NCI-H2196 treated with DMSO at 0.1 percent for 48 hours (cell line): ENCODE results near the gene BEGAIN.

Experiments
- DNase-seq: peaks from one replicate; lab custom pipeline; 2025; ENCODE audit not compliant: unreplicated experiment; lab: John Stamatoyannopoulos, UW

Gene BEGAIN

GRCh38 chr14:100539766-100540140 lies 47.5 kb downstream of the BEGAIN start:
- no peak for DNase-seq

DNA sequence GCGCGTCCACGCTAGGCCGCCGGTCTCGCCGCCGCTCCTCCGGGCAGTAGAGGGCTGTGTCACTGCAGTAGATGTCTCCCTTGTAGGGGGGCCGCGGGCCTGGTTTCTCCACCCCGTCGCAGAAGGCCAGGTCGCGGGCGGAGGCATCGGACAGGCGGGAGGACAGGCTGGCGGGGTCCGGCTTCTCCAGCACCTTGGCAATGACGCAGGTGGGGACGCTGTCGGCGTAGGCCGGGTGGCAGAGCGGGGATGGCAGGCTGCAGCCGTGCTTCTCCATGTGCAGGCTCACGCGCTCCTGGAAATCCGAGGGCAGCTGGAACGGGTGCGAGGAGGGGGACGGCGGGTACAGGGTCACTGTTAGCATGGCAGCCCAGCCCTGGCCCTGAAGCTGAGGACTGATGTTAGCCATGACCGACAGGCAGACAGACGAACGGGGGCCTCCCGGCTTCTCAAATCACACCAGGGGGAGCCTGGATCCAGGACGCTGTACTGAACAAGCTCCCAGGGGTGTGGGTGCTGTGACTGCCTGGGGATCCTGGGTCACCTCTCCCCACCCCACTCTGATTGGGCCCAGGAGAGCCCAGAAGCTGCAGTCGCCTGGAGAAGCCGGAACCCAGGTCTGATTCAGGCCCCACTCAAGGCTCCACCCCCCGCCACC lies 48.1 kb downstream of the BEGAIN start:
- DNase-seq = no peak

DNA sequence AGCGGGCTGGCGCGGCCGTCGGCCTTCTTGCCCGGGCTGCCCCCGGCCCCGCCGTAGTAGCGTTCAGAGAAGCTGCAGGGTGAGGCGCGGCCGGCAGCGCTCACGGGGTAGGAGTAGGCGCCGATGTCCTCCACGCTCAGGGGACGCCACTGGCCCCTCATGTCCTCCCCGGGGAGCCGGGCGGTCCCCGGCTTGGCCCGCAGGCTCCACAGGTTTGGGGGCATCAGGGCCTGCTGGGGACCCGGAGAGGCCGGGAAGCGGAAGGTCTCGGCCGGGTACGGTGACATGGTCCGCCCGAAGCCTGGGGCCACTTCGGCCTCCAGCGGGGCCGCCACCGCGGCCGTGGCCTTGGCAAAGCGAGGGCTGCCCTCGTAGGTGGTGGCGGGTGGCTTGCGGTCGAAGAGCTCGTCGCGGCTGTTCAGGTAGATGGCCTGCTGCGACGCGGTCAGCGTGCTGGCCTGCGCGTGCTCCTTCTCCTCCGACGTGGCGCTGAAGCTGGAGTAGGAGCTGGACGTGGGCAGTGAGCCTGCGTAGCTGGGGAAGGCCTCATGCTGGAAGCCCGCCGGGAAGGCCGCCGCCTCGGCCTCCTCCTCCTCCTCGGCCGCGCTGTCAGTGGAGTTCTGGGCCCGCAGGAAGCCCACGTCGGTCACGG lies 48.7 kb downstream of the BEGAIN start:
- DNase-seq = no peak

DNA sequence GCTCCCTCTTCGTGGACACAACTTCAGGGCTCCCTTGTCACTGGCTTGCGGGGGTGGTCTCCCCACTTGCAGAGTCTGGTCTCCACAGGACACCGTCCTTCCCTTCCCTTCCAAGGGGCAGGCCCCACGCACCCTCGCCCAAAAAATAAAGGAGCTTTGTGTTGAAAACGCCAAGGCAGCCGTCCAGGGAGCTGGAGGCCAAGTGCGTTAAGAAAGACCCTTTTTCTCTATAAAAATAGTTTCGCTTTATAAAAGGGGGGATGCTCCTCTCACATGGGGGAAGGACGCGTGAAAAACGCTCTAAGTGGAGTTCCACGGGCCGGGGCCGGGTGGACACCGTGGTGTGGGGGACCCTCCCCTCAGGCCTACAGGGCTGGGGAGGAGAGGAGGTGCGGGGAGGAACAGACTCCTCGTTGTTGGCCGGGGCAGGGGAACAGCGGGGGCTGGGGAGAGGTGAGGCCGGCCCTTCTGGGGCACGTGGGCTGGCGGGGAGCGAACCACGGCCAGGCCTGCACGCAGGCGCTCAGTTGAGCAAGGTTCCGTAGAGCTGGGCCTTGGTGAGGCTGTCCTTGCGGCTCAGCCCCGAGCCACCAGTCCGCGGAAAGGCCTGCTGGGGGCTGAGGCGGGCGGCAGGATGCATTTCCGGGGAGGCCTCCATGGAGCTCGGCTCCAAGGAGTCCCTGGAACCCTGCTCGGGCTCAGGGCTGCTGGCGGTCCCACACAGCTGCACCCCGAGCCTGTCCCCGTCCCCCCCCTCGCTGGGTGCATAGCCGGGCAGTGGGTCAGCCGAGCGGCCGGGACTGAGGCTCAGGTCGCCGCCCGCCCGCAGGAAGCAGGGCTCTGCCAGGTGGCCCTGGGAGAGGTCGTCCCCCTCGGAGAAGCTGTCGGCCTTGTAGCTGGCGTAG lies 49.5 kb downstream of the BEGAIN start:
- no peak for DNase-seq

DNA sequence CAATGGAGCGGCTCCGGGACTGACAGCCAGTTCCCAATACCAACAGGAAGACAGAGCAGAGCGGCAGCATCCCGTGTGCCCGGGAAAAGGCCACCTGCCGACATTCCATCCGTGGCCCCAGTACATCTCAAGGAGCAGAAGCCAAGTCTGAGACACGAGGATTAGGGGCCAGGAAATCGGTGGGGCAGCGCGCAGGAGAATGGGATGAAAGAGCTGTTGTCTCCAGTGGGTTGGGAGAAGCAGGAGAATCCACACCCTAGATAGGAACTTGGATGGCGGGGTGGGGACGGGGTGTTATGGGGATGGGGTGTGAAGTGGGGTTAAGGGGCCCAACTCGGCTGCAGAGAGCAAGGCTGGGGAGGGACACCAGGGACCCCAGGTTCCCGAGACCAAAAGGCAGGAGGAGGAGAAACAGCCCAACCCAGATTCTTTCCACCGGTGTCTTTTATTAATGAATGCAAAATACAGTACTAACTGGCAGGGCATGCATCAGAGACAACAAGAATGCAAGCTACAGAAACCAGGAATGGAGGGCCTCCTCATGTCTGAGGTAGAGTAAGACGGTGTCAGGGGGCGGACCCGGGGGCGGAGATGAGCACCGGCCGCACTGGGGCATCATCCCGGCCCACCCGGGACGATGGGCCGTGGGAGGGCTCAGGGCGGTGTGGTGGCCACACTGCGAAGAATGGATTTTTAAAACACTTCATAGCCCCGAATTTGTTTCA lies 50.3 kb downstream of the BEGAIN start:
- DNase-seq = no peak

DNA sequence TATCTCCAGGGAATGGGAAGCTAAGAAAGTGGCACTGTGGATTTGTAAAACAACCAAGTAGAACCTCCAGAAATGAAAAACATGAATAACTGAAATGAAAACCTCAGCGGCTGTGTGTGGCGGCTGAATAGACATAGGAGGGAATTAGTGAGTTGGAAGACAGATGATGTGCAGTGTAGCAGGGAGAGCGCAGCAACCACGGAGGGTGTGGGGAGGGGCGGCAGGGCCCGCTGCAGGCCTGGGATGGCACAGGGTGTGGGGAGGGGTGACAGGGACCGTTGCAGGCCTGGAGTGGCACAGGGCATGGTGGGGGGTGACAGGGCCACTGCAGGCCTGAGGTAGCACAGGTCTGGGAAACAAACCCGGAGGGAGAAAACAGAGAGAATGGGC lies 51.1 kb downstream of the BEGAIN start:
- no peak for DNase-seq

DNA sequence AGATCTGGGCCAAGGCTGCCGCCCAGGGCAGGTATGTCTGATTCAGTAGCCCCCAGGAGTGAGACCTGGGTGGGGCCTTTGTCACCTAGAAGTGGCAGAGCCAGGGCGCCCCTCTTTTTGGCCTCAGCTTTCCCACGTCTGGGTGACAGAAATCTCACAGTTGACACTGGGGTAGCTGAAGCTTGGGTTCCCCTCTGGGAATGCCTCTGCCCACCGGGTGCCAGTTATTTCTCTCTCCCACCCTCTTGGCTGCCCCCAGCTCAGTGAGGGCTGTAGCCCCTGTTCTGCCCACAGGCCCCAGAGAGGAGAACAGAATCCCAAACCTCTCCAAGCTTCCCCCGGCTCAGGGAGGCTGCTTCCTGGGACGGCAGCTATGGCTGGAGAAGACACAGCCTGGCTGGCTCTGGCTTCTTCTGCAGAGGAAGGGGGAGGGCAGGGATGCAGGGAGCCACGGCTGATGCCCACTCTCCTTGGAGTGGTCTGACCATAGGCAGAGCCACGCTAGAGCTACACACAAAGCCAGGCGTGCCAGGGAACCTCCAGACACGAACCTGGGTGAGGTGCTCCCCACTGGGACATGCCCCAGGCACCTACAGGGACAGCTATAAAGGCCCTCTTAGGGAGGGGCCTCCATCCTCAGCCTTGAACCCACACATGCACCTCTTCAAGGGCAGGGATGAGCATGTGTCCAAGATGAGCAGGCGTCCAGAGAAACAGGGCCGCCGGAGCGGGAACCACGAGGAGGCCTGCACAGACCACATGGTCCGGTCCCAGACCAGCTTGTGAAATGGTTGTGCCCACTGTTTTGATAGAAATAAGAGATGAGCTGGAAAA lies 51.7 kb downstream of the BEGAIN start:
- no peak for DNase-seq

DNA sequence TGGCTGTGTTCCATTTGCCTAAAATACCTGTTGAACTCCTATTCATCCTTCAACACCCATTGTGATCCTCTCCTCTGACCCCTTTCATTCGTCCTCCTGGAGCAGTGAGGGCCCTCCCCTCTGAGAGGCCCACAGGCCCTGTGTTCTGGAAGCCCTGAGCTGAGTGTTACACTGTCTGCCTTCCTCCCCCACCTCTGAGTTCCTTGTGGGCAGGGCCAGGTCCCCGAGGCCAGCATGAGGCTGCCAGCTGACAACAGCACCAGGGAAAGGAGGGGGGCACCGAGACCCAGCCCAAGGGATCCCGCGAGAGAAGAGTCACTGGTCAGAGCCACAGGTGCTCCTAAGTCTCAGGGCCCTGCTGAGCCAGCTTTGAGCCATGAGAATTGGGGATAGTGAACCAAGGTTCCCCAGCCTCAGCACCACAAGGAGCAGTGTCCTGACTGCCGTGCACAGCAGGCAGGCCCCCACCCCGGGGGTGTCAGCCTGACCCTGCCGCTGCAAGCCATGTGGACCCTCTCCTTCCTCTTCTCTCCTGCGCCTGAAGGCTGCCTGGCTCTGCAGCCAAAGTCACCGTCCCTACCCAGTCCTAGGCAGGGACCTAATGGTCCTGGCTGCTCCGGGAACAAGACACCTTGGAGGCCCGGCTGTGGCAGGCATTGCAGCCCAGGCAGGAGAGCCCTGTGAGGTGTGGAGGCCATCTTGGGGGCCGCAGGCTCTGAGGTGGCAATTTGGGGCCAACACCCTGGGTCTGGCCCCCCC lies 52.5 kb downstream of the BEGAIN start:
- DNase-seq = no peak

DNA sequence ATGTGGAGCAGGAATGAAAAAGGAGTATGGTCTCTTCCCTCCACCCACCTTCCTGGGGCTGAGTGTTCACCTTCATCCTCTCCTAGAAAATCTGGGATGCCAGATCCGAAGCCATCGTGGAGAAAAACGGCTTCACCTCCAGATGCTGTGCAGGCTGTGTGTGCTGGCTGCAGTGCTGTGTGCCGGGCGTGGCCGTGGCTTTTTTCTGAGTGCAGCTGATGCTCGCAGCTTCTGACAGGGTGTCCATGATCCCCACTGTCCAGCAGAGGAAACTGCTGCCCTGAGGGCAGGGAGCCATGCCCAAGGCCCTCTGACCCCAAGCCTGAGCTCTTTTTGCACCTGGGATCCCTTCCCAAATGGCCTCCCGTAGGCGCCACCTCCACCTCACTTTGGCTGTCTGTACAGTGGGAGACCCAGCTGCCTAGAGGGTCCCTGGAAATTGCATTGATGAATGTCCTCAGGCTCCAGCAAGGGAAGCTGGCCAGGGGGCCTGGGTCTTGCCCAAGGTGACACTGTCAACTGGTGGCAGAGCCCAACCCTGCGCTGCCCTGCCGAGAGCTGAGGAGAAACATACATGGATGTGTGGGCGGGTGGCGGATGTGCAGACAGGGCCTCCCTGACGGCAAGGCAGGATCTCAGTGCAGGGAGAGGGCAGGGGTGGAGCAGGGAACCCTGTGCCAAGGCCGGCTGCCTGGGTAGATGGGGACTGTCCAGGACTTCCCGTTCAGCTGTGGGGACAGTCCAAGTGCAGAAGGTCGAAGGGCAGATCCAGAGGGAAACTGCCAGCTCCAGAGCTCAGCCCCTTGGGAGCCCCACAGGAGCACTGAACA lies 53.3 kb downstream of the BEGAIN start:
- DNase-seq = no peak

GRCh38 chr14:100532906-100533655 lies 54.1 kb downstream of the BEGAIN start:
- DNase-seq = no peak

- no peak for DNase-seq
Observed at GRCh38 chr14:100532154-100532861, 54.9 kb downstream of the BEGAIN start.

- DNase-seq = no peak
Observed at GRCh38 chr14:100531152-100532121, 55.8 kb downstream of the BEGAIN start.

- no peak for DNase-seq
Observed at GRCh38 chr14:100530270-100531072, 56.7 kb downstream of the BEGAIN start.

GRCh38 chr14:100529561-100530031 lies 57.6 kb downstream of the BEGAIN start:
- no peak for DNase-seq

- DNase-seq = no peak
Observed at GRCh38 chr14:100528962-100529560, 58.2 kb downstream of the BEGAIN start.
